HG02981 (cell line): ENCODE results near the gene AP5S1.
A peak's percentile ranks its signal among the peaks of the same experiment; 100 is the strongest.
"Not testable (repeated sequence)": the region's sequence is repeated elsewhere in the genome, so short reads cannot be mapped to it uniquely, and the experiment has no call there.

Source experiments
- ATAC-seq: cut with Tn5 transposase; IDR thresholded peaks from one replicate; pipeline ENCODE4 v1.9.1; 2021; ENCODE audit warnings: mild to moderate bottlenecking, moderate library complexity; ENCODE audit not compliant: unreplicated experiment

AP5S1 gene

GRCh38 chr20:3789201-3789600, 31.1 kb upstream of the AP5S1 start:
- ATAC-seq = not testable (repeated sequence)

GRCh38 chr20:3794168-3794567, 26.2 kb upstream of the AP5S1 start:
- ATAC-seq = not testable (repeated sequence)

GRCh38 chr20:3794701-3795420, 25.5 kb upstream of the AP5S1 start:
- ATAC-seq = no peak

GRCh38 chr20:3795511-3796468, 24.6 kb upstream of the AP5S1 start, which contains the start of gene CDC25B:
TSS of gene CDC25B (plus strand) at chr20:3796310. CDS start at chr20:3796532, 222 bp downstream.
- peak; percentile 53 for ATAC-seq

- no peak for ATAC-seq
Measured at GRCh38 chr20:3796477-3797225, 23.7 kb upstream of the AP5S1 start.

GRCh38 chr20:3797226-3797545, 23.2 kb upstream of the AP5S1 start:
- ATAC-seq = no peak

- ATAC-seq = no peak
Measured at GRCh38 chr20:3797592-3798372, 22.6 kb upstream of the AP5S1 start.

GRCh38 chr20:3798373-3798768, 22.0 kb upstream of the AP5S1 start:
- ATAC-seq = no peak

GRCh38 chr20:3798908-3799248, 21.5 kb upstream of the AP5S1 start:
- no peak for ATAC-seq

- ATAC-seq = no peak
Measured at GRCh38 chr20:3800256-3800877, 20.0 kb upstream of the AP5S1 start.

GRCh38 chr20:3800878-3801260, 19.5 kb upstream of the AP5S1 start:
- ATAC-seq = no peak

GRCh38 chr20:3801299-3801698, 19.0 kb upstream of the AP5S1 start:
- ATAC-seq = no peak

- no peak for ATAC-seq
Measured at GRCh38 chr20:3801846-3802245, 18.5 kb upstream of the AP5S1 start.

- ATAC-seq = no peak
Measured at GRCh38 chr20:3802524-3803239, 17.7 kb upstream of the AP5S1 start.

GRCh38 chr20:3803289-3803688, 17.1 kb upstream of the AP5S1 start:
- ATAC-seq = no peak

GRCh38 chr20:3803854-3804253, 16.5 kb upstream of the AP5S1 start:
- no peak for ATAC-seq

GRCh38 chr20:3804254-3804751, 16.0 kb upstream of the AP5S1 start:
- ATAC-seq = no peak

GRCh38 chr20:3804781-3805180, 15.6 kb upstream of the AP5S1 start:
- ATAC-seq = no peak

GRCh38 chr20:3808544-3808943, 11.8 kb upstream of the AP5S1 start:
- no peak for ATAC-seq
